Mammary epithelial cell (primary cell): ENCODE measurements around the gene CD151.

Experiments
- CTCF ChIP-seq, 2 donors: IDR thresholded peaks in 1 of 2; conservative IDR thresholded peaks in 1 of 2; 2 replicates each; pipeline ENCODE4 v1.5.1; 2011 to 2012; ENCODE audit warnings: inconsistent platforms in 2 of 2, low read length in 2 of 2, mild to moderate bottlenecking in 2 of 2, control low read depth in 1 of 2, low read depth in 1 of 2; ENCODE audit not compliant: insufficient read depth in 1 of 2; ENCODE audit errors: extremely low read depth in 1 of 2
- EZH2 ChIP-seq: IDR thresholded peaks from 2 replicates; pipeline ENCODE4 v1.6.1; 2012; ENCODE audit warnings: low read length, inconsistent platforms, borderline replicate concordance

GRCh38 chr11:821512-822371 is 11.0 kb upstream of the CD151 start:
- TF ChIP-seq CTCF (conservative IDR thresholded peaks at IDR 0.05 in 1 of 2, IDR thresholded peaks at IDR 0.05 in 1 of 2; ENCODE audit: extremely low read depth in 1 of 2, insufficient read depth in 1 of 2, low read depth in 1 of 2, low read length in 2 of 2) = no peak
- TF ChIP-seq EZH2 = no peak
